ENCODE results near the gene MRPL39.

GRCh38 chr21:25639551-25640201 is 32.4 kb upstream of the MRPL39 start:
- TF ChIP-seq POLR2A (IDR thresholded peaks at IDR 0.05) (no peak), CTCF (IDR thresholded peaks at IDR 0.05 in 8 of 11, conservative IDR thresholded peaks at IDR 0.05 in 3 of 11) (peak in 6 of 11 experiments; percentile 12 to 43 (median 32)), POLR2AphosphoS5 (IDR thresholded peaks at IDR 0.05) (peak in 2 of 3 donors; percentile 28 to 32)
